Measurements from ENCODE around the gene CD248.

CD248 gene

DNA sequence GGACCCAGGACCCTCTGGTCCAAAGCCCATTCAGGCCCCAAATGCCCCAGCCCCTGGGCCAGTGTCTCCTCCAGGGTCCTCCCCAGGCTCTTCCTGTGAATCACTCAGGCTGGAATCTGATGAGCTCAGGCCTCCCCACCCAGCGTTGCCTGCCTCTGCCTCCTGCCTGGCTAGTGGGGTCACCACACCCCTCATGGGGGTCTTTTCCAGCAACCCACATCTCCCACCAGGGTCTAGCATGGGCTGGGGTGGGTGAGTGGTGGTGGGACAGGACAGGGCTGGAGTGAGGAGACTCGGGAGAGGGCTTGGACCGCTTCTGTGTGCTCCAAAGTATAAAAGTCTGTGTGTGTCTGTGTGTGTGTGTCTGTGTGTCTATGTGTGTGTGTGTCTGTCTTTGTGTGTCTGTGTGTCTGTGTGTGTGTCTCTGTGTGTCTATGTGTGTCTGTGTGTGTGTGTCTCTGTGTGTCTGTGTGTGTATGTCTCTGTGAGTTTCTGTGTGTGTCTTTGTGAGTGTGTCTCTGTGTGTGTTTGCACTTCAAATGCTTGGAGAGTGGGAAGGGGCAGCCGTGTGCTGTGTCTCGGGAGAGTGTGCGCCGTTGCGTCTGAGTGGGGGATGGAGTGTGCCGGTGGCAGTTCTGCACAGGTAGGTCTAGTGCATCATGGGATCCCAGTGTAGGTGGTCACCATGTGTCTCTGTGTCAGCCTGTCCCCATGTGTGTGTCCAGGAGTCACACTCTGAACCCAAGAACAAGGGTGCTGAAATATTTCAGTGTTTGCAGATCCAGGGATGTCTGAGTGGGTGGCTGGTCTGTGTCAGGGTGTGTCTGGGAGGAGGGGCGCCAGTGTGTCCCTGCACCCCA lies 10.6 kb upstream of the CD248 start:
- no peak for DNase-seq (ENCODE audit: low read depth in 1 of 2, low spot score in 1 of 2)
- Histone ChIP-seq H3K27ac (replicated peaks) (no peak overlapping the region), H3K4me3 (replicated peaks; ENCODE audit: insufficient read depth, low read length) (no peak overlapping the region), H3K27me3 (ENCODE audit: insufficient read depth, poor library complexity, severe bottlenecking) (no peaks in the 10 kb centered on the region)
- TF ChIP-seq SPI1 (IDR thresholded peaks at IDR 0.05; ENCODE audit: borderline replicate concordance, low read depth) (no peak), CTCF (IDR thresholded peaks at IDR 0.05; ENCODE audit: insufficient read depth, low read length) (no peak), GABPA (IDR thresholded peaks at IDR 0.05; ENCODE audit: low read depth) (no peak), POLR2AphosphoS5 (IDR thresholded peaks at IDR 0.05; ENCODE audit: low read depth) (no peak)
- TF ChIP-seq, protein P1, sequence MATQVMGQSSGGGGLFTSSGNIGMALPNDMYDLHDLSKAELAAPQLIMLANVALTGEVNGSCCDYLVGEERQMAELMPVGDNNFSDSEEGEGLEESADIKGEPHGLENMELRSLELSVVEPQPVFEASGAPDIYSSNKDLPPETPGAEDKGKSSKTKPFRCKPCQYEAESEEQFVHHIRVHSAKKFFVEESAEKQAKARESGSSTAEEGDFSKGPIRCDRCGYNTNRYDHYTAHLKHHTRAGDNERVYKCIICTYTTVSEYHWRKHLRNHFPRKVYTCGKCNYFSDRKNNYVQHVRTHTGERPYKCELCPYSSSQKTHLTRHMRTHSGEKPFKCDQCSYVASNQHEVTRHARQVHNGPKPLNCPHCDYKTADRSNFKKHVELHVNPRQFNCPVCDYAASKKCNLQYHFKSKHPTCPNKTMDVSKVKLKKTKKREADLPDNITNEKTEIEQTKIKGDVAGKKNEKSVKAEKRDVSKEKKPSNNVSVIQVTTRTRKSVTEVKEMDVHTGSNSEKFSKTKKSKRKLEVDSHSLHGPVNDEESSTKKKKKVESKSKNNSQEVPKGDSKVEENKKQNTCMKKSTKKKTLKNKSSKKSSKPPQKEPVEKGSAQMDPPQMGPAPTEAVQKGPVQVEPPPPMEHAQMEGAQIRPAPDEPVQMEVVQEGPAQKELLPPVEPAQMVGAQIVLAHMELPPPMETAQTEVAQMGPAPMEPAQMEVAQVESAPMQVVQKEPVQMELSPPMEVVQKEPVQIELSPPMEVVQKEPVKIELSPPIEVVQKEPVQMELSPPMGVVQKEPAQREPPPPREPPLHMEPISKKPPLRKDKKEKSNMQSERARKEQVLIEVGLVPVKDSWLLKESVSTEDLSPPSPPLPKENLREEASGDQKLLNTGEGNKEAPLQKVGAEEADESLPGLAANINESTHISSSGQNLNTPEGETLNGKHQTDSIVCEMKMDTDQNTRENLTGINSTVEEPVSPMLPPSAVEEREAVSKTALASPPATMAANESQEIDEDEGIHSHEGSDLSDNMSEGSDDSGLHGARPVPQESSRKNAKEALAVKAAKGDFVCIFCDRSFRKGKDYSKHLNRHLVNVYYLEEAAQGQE (IDR thresholded peaks at IDR 0.05; ENCODE audit: insufficient replicate concordance, low read depth): no peak

GRCh38 chr11:66326261-66327111 lies 9.6 kb upstream of the CD248 start:
- no peak for DNase-seq (ENCODE audit: low read depth in 1 of 2, low spot score in 1 of 2)
- Histone ChIP-seq H3K27me3 (ENCODE audit: insufficient read depth, poor library complexity, severe bottlenecking) (no peaks in the 10 kb centered on the region), H3K27ac (replicated peaks) (no peak overlapping the region), H3K4me3 (replicated peaks; ENCODE audit: insufficient read depth, low read length) (no peak overlapping the region)
- no peak for TF ChIP-seq GABPA (IDR thresholded peaks at IDR 0.05; ENCODE audit: low read depth)
- no peak for TF ChIP-seq POLR2AphosphoS5 (IDR thresholded peaks at IDR 0.05; ENCODE audit: low read depth)
- no peak for TF ChIP-seq SPI1 (IDR thresholded peaks at IDR 0.05; ENCODE audit: borderline replicate concordance, low read depth)
- TF ChIP-seq, protein P1 (IDR thresholded peaks at IDR 0.05; ENCODE audit: insufficient replicate concordance, low read depth): no peak
- TF ChIP-seq CTCF (IDR thresholded peaks at IDR 0.05; ENCODE audit: insufficient read depth, low read length): no peak

DNA sequence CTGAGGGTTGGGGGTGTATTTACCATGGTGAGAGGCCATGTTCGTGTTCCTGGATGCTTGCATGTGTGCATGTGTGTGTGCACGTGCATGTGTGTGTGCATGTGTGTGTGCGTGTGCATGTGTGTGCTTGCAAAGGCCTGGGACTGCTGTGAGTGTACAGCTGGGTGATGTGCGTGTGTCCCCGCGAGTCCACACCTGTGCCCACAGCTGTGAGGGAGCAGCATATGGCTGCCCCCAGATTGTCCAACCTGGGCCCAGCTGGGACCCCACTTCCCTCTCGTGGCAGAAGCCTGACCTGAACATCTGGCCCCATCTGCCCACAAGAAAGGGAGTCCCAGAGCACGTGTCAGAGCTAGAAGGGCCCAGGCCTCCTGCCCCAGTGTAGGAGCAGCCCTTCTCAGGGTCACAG lies 8.4 kb upstream of the CD248 start:
- DNase-seq (ENCODE audit: low read depth in 1 of 2, low spot score in 1 of 2): peak in 1 of 2 experiments; percentile 19
- no peak overlapping the region for H3K27ac ChIP-seq (replicated peaks)
- no peaks in the 10 kb centered on the region for H3K27me3 ChIP-seq (ENCODE audit: insufficient read depth, poor library complexity, severe bottlenecking)
- H3K4me3 ChIP-seq (replicated peaks; ENCODE audit: insufficient read depth, low read length): no peak overlapping the region
- TF ChIP-seq SPI1 (IDR thresholded peaks at IDR 0.05; ENCODE audit: borderline replicate concordance, low read depth) (peak; percentile 7; the same call in 1 of the 2 replicates), GABPA (IDR thresholded peaks at IDR 0.05; ENCODE audit: low read depth) (no peak), POLR2AphosphoS5 (IDR thresholded peaks at IDR 0.05; ENCODE audit: low read depth) (peak; percentile 90)

DNA sequence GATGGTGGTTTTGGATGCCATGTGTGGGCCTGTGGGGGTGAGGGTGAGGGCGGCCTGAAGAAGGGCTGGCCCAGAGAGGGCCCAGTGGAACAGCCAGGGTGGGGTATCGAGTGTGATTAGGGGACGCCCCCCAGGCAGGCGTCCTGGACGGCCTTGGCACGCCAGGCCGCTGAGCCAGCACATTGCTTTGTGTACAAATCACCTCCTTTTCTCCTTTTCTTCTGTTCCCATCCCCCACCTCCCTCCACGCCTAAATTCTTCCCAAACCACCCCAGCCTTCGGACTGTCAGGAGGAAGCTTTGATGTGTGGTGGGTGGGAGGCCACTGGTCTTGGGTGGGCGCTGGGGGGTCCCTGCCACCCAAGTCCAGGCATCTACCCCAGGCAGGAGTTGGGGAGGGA lies 7.8 kb upstream of the CD248 start:
- Histone ChIP-seq H3K27ac (replicated peaks) (no peak overlapping the region), H3K4me3 (replicated peaks; ENCODE audit: insufficient read depth, low read length) (no peak overlapping the region), H3K27me3 (ENCODE audit: insufficient read depth, poor library complexity, severe bottlenecking) (no peaks in the 10 kb centered on the region)
- DNase-seq (ENCODE audit: low read depth in 1 of 2, low spot score in 1 of 2): no peak
- TF ChIP-seq SPI1 (IDR thresholded peaks at IDR 0.05; ENCODE audit: borderline replicate concordance, low read depth) (no peak), CTCF (IDR thresholded peaks at IDR 0.05; ENCODE audit: insufficient read depth, low read length) (no peak), POLR2AphosphoS5 (IDR thresholded peaks at IDR 0.05; ENCODE audit: low read depth) (no peak), GABPA (IDR thresholded peaks at IDR 0.05; ENCODE audit: low read depth) (no peak)
- TF ChIP-seq, protein P1 (IDR thresholded peaks at IDR 0.05; ENCODE audit: insufficient replicate concordance, low read depth): no peak

All from HL-60 (cell line).